Transverse colon (tissue), 3 donors: ENCODE results near the gene C14orf180.

Source experiments
- CTCF ChIP-seq, 5 experiments: fragments of 200-600 bp in 3 of 5; fragments of 450-650 bp in 2 of 5; sonication (generic) in 3 of 5; IDR thresholded peaks; 1 replicate in 2 of 5; 2 replicates in 3 of 5; pipeline ENCODE4 v1.5.1; 2016 to 2017; ENCODE audit warnings: antibody characterized with exemption in 5 of 5, inconsistent platforms in 3 of 5, mild to moderate bottlenecking in 2 of 5, moderate library complexity in 1 of 5
- EP300 ChIP-seq: sonication (generic); formaldehyde crosslinking; IDR thresholded peaks from one replicate; pipeline ENCODE4 v1.6.1; 2017; ENCODE audit warnings: antibody characterized with exemption, low read depth
- POLR2A ChIP-seq: fragments of 450-650 bp; IDR thresholded peaks from one replicate; pipeline ENCODE4 v1.6.1; 2016; ENCODE audit warnings: antibody characterized with exemption, mild to moderate bottlenecking, moderate library complexity

DNA sequence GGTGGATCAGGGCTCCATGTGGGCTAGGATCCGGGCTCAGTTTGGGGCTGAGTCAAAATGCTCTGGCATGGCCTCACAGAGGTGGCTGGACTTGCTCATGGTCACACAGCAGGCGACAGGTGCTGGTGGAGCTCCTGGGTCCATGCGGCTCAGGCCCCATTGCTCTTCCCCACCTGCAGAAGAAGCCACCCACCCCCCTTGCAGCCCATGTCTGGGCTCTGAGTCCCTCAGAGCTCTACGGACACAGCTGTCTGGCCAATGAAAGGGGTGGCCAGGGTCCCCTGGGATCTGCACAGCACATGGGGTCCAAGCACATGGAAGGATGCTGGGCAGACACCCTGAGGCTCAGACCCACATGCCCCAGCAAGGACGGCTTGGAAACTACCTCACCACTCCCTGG lies 17.0 kb upstream of the C14orf180 start:
- no peak for TF ChIP-seq POLR2A
- no peak for TF ChIP-seq EP300
- TF ChIP-seq CTCF (IDR thresholded peaks at IDR 0.05): no peak
